Skeletal muscle satellite cell (primary cell): ENCODE results near the gene TMPRSS9.
A peak's percentile ranks its signal among the peaks of the same experiment; 100 is the strongest.

Experiments used
- H3K27me3 ChIP-seq: 2 replicates; pipeline ENCODE4 v1.7.0; 2013; ENCODE audit warnings: low read length; ENCODE audit not compliant: control insufficient read depth, insufficient read depth
- H3K36me3 ChIP-seq: 2 replicates; pipeline ENCODE4 v1.7.0; 2013; ENCODE audit warnings: mild to moderate bottlenecking, control low read depth, low read length; ENCODE audit not compliant: insufficient read depth
- H3K4me1 ChIP-seq: 2 replicates; pipeline ENCODE4 v1.7.0; 2013; ENCODE audit warnings: low read length; ENCODE audit not compliant: control insufficient read depth, insufficient read depth
- H3K4me2 ChIP-seq: 2 replicates; pipeline ENCODE4 v1.7.0; 2013; ENCODE audit warnings: mild to moderate bottlenecking, low read length
- H3K4me3 ChIP-seq: 2 replicates; pipeline ENCODE4 v1.7.0; 2013; ENCODE audit warnings: low read length
- H3K9ac ChIP-seq: 2 replicates; pipeline ENCODE4 v1.7.0; 2013; ENCODE audit warnings: mild to moderate bottlenecking, low read depth, low read length, moderate library complexity
- H3K9me3 ChIP-seq: replicated peaks from 2 replicates; pipeline ENCODE4 v1.7.0; 2013; ENCODE audit warnings: mild to moderate bottlenecking, control low read depth, low read length

The TMPRSS9 gene

GRCh38 chr19:2321565-2322283, 38.3 kb upstream of the TMPRSS9 start:
- H3K27me3 ChIP-seq = no peaks in the 10 kb centered on the region
- H3K4me3 ChIP-seq = no peak overlapping the region
- H3K4me1 ChIP-seq = peaks cover 1% of the 10 kb centered on the region
- H3K9ac ChIP-seq = no peak overlapping the region
- H3K36me3 ChIP-seq = peaks cover 22% of the 10 kb centered on the region
- no peak overlapping the region for H3K4me2 ChIP-seq
- no peaks in the 10 kb centered on the region for H3K9me3 ChIP-seq

- Histone ChIP-seq H3K4me1 (peaks cover 10% of the 10 kb centered on the region), H3K27me3 (no peaks in the 10 kb centered on the region), H3K4me2 (no peak overlapping the region), H3K4me3 (no peak overlapping the region), H3K9me3 (no peaks in the 10 kb centered on the region), H3K36me3 (peaks cover 25% of the 10 kb centered on the region), H3K9ac (no peak overlapping the region)
Measured at GRCh38 chr19:2323707-2324106, 36.4 kb upstream of the TMPRSS9 start.

GRCh38 chr19:2324220-2324948, 35.7 kb upstream of the TMPRSS9 start:
- H3K4me1 ChIP-seq = peaks cover 15% of the 10 kb centered on the region
- H3K9me3 ChIP-seq = no peaks in the 10 kb centered on the region
- no peak overlapping the region for H3K9ac ChIP-seq
- no peaks in the 10 kb centered on the region for H3K27me3 ChIP-seq
- H3K36me3 ChIP-seq = peaks cover 25% of the 10 kb centered on the region
- no peak overlapping the region for H3K4me3 ChIP-seq
- H3K4me2 ChIP-seq = no peak overlapping the region

- no peaks in the 10 kb centered on the region for H3K27me3 ChIP-seq
- H3K4me2 ChIP-seq = no peak overlapping the region
- peaks cover 21% of the 10 kb centered on the region for H3K4me1 ChIP-seq
- no peaks in the 10 kb centered on the region for H3K9me3 ChIP-seq
- H3K36me3 ChIP-seq = peaks cover 25% of the 10 kb centered on the region
- H3K9ac ChIP-seq = no peak overlapping the region
- no peak overlapping the region for H3K4me3 ChIP-seq
Measured at GRCh38 chr19:2325281-2326046, 34.6 kb upstream of the TMPRSS9 start.

GRCh38 chr19:2326699-2327360, 33.2 kb upstream of the TMPRSS9 start:
- peaks cover 26% of the 10 kb centered on the region for H3K4me1 ChIP-seq
- no peaks in the 10 kb centered on the region for H3K9me3 ChIP-seq
- peaks cover 21% of the 10 kb centered on the region for H3K36me3 ChIP-seq
- H3K4me3 ChIP-seq = peak overlapping the region; percentile 86
- H3K9ac ChIP-seq = peak overlapping the region; percentile 97
- H3K4me2 ChIP-seq = peak overlapping the region; percentile 100
- no peaks in the 10 kb centered on the region for H3K27me3 ChIP-seq

- Histone ChIP-seq H3K4me3 (peak overlapping the region; percentile 86), H3K4me2 (peak overlapping the region; percentile 100), H3K4me1 (peaks cover 29% of the 10 kb centered on the region), H3K9me3 (no peaks in the 10 kb centered on the region), H3K9ac (peak overlapping the region; percentile 97), H3K27me3 (no peaks in the 10 kb centered on the region), H3K36me3 (peaks cover 15% of the 10 kb centered on the region)
Measured at GRCh38 chr19:2327773-2328400, 32.2 kb upstream of the TMPRSS9 start.

- Histone ChIP-seq H3K36me3 (peaks cover 12% of the 10 kb centered on the region), H3K9me3 (no peaks in the 10 kb centered on the region), H3K27me3 (no peaks in the 10 kb centered on the region), H3K4me1 (peaks cover 29% of the 10 kb centered on the region), H3K9ac (peak within 1 kb of the TSS; percentile 97), H3K4me2 (peak within 1 kb of the TSS; percentile 100), H3K4me3 (peak within 1 kb of the TSS; percentile 86)
Measured at GRCh38 chr19:2328401-2329148, 31.5 kb upstream of the TMPRSS9 start, which contains the start of the genes LSM7 and SPPL2B. Gene LSM7, minus strand, starts transcription at chr19:2328586. Its CDS starts 20 bp downstream, at chr19:2328566. Gene SPPL2B, plus strand, starts transcription at chr19:2328684. Its CDS starts 26 bp downstream, at chr19:2328710.

GRCh38 chr19:2329149-2329478, 31.0 kb upstream of the TMPRSS9 start:
- Histone ChIP-seq H3K27me3 (no peaks in the 10 kb centered on the region), H3K36me3 (peaks cover 12% of the 10 kb centered on the region), H3K4me1 (peaks cover 29% of the 10 kb centered on the region), H3K9me3 (no peaks in the 10 kb centered on the region), H3K9ac (peak overlapping the region; percentile 97), H3K4me2 (peak overlapping the region; percentile 100), H3K4me3 (peak overlapping the region; percentile 86)

- Histone ChIP-seq H3K4me1 (peaks cover 29% of the 10 kb centered on the region), H3K36me3 (peaks cover 15% of the 10 kb centered on the region)
Measured at GRCh38 chr19:2329501-2329916, 30.6 kb upstream of the TMPRSS9 start.

GRCh38 chr19:2330255-2330631, 29.8 kb upstream of the TMPRSS9 start:
- peaks cover 29% of the 10 kb centered on the region for H3K4me1 ChIP-seq
- no peaks in the 10 kb centered on the region for H3K27me3 ChIP-seq
- no peaks in the 10 kb centered on the region for H3K9me3 ChIP-seq
- H3K9ac ChIP-seq = no peak overlapping the region
- H3K4me3 ChIP-seq = no peak overlapping the region
- peaks cover 16% of the 10 kb centered on the region for H3K36me3 ChIP-seq
- peak overlapping the region; percentile 19 for H3K4me2 ChIP-seq

More at GRCh38 chr19:2329501-2329916, 30.6 kb upstream of the TMPRSS9 start:
- Histone ChIP-seq H3K4me3 (peak overlapping the region; percentile 86), H3K9me3 (no peaks in the 10 kb centered on the region), H3K27me3 (no peaks in the 10 kb centered on the region), H3K9ac (peak overlapping the region; percentile 97), H3K4me2 (peak overlapping the region; percentile 100)
